AG04449 (cell line): ENCODE data around the gene TPCN1.

ENCODE experiments used
- CTCF ChIA-PET: fragments of 350-600 bp; formaldehyde crosslinking; extraction: SDS; loops from one replicate; lab custom pipeline; 2021; ENCODE audit warnings: antibody characterized with exemption; lab: Yijun Ruan, JAX
- POLR2A ChIA-PET: fragments of 400-600, 350-600 bp; formaldehyde crosslinking; extraction: SDS; loops from one replicate; lab custom pipeline; 2020; ENCODE audit warnings: antibody characterized with exemption, inconsistent platforms; lab: Yijun Ruan, JAX
- DNase-seq: peaks from one replicate; pipeline ENCODE4 v3.0.0-alpha.2; 2010; ENCODE audit warnings: low read depth, low spot score
- H3K4me3 ChIP-seq: 2 replicates; pipeline ENCODE4 v1.5.1; 2011; ENCODE audit warnings: low read depth, mild to moderate bottlenecking, control low read depth, low read length
- CTCF ChIP-seq: IDR thresholded peaks from one replicate; pipeline ENCODE4 v1.5.1; 2011; ENCODE audit warnings: mild to moderate bottlenecking, moderate library complexity, low read length, control low read depth, inconsistent platforms; ENCODE audit not compliant: insufficient read depth; ENCODE audit errors: missing control alignments

Gene TPCN1

GRCh38 chr12:113263431-113263963, 42.2 kb downstream of the TPCN1 start:
- no peak for TF ChIP-seq CTCF
- CTCF ChIA-PET, result no interaction called here
- DNase-seq, result no peak
- POLR2A ChIA-PET, result no interaction called here
- H3K4me3 ChIP-seq, result no peak overlapping the region

- TF ChIP-seq CTCF, result no peak
- DNase-seq, result no peak
- ChIA-PET POLR2A (no interaction called here), CTCF (no interaction called here)
- no peak overlapping the region for H3K4me3 ChIP-seq
These were observed 45.0 kb downstream of the TPCN1 start for GRCh38 chr12:113266106-113266895.

- no peak for DNase-seq
- ChIA-PET CTCF (interaction anchor here (0.8 kb wide), 1 partner anchor 26 kb away, joined by 3 read pairs; no protein-coding TSS in a partner anchor), POLR2A (no interaction called here)
- no peak for TF ChIP-seq CTCF
- H3K4me3 ChIP-seq, result no peak overlapping the region
These were observed 46.4 kb downstream of the TPCN1 start for GRCh38 chr12:113267621-113268020.

GRCh38 chr12:113268136-113268535, 46.9 kb downstream of the TPCN1 start:
- TF ChIP-seq CTCF, result no peak
- ChIA-PET CTCF (no interaction called here), POLR2A (no interaction called here)
- no peak overlapping the region for H3K4me3 ChIP-seq
- no peak for DNase-seq

- H3K4me3 ChIP-seq, result no peak overlapping the region
- no peak for DNase-seq
- ChIA-PET POLR2A (no interaction called here), CTCF (no interaction called here)
- TF ChIP-seq CTCF, result no peak
These were observed 47.4 kb downstream of the TPCN1 start for GRCh38 chr12:113268621-113269020.

- TF ChIP-seq CTCF, result no peak
- ChIA-PET CTCF (no interaction called here), POLR2A (no interaction called here)
- DNase-seq, result no peak
- H3K4me3 ChIP-seq, result no peak overlapping the region
These were observed 48.1 kb downstream of the TPCN1 start for GRCh38 chr12:113269257-113269943.
